ENCODE data around the gene SERTAD3.

SERTAD3 gene

GRCh38 chr19:40407714-40408597 lies 36.2 kb downstream of the SERTAD3 start:
- DNase-seq = no peak

DNA sequence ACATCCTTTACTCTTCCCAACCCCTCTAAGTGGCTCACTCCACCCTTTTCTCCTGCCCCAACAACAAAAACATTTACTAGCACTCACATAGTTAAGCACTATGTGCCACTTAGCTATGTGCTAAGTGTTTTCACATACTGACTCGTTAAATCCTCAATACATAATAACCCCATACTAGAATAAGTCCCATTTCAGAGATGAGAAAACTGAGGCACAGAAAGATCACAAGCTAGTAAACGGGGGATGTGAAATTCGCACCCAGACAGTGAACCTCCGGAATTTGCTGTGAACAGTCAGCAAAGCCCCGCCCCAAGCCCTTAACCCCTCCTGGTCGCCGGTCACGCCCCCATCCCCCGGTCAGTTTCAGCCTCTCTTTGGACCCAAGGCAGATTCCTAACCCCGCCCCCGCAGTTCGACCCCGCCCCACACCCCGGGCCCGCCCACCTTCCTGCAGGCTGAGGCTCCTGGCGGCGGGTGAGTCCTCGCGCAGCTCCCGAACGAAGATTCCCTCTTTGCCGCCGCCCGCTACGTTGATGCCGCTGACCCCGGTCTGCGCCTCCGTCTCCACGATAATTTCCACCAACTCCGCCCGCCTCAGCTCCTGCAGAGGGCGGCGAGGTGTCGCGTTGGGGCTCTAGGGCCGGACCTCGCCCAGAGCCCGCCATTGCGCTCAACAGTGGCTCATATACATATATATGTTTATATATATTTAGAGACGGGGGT lies 40.7 kb downstream of the SERTAD3 start:
- DNase-seq = peak; percentile 75

DNA sequence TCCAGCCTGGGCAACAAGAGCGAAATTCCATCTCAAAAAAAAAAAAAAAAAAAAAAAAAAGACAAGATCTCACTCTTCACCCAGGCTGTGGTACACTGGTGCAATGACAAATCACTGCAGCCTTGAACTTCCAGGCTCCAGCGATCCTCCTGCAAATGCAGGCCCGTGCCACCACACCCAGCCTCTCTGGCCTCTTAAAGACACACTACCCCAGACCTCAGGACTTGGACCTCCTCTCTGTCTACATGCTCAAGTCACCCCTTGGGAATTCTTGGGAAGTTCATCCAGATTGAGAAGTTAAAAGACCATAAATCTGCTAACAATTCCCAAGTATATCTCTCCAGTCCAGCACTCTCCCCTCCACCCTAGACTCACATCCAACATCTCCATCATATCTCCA lies 43.6 kb downstream of the SERTAD3 start:
- no peak for DNase-seq

DNA sequence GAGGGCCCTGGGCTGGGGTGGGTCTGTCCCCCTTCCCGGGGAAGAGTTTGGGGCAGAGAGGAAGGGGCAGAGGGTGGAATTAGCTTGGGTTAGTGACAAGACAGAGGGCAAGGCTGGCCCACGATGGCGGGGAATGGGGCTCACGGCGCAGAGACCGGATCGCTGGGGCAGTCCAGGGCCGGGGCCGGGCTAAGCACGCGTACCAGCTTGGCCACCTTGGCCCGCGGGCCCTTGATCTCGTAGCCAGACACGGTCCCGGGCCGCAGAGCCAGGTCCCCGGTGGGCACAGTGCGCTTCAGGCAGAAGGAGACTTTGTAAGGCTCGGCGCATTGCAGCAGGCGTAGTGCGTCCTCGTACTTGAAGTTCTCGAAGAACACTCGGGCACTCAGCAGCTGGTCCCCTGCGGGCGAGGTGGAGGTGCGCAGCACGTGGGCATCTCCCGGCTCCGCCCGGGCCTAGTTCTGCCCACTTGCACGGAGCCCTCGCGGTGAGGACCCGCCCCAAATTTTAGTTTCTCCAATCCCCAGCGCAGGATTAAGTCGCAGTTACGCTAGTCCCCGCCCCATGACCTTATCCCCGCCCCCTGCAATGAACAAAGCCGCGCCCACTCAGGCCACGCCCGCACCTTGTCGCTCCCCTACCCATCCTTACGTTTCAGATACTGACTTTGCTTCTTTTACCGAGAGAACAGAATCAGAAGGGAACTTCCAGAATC lies 45.6 kb downstream of the SERTAD3 start:
- DNase-seq = peak; percentile 41

- no peak for DNase-seq
Observed at GRCh38 chr19:40397568-40397906, 46.6 kb downstream of the SERTAD3 start.

DNA sequence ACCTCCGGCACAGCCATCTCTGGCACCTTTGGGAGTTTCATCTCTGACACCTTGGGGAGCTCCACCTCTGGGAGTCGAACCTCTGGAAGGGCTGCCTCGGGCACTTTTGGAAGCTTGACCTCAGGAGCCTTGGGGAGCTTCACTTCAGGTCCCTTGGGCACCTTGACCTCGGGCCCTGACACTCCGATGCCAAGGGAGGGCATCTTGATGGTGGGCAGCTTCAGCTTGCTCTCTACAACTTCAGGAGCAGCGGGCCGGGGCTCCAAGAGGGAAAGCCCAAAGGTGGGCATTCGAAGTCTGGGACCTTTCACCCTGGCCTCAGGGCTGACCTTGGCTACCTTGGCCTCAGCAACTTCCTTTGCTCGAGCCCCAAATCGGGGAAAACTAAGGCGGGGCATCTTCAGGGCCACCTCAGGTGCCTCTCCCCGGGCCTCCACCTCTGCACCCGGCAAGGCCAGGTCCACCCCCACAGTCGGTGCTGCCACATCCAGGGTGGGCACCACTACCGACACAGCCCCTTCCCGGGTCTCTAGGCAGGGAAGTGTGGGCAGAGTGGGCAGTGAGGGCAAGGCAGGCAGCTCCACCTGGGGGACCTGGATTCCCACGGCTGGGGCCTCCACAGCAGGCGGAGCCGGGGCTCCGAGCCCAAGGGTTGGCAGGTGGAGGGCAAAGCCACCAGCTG lies 47.1 kb downstream of the SERTAD3 start:
- DNase-seq = no peak

- DNase-seq = no peak
Observed at GRCh38 chr19:40395956-40396355, 48.2 kb downstream of the SERTAD3 start.

DNA sequence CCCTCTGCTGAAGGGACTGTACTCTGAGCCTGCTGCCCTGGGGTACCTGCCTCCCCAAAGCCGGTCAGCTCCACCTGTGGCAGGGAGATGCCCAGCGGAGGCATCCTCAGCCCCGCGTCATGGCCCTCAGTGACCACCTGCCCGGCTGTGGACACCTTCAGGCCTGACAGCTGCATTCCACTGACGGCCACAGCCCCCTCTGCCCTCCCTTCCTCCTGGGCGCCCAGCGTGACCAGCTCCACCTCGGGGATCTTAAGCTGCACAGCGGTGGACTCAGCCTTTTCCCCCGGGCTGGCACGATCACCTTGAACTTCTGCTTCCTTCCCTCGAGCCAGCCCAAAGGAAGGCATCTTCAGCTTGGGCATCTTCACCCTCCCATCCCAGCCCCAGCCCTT lies 49.3 kb downstream of the SERTAD3 start:
- DNase-seq = no peak

DNA sequence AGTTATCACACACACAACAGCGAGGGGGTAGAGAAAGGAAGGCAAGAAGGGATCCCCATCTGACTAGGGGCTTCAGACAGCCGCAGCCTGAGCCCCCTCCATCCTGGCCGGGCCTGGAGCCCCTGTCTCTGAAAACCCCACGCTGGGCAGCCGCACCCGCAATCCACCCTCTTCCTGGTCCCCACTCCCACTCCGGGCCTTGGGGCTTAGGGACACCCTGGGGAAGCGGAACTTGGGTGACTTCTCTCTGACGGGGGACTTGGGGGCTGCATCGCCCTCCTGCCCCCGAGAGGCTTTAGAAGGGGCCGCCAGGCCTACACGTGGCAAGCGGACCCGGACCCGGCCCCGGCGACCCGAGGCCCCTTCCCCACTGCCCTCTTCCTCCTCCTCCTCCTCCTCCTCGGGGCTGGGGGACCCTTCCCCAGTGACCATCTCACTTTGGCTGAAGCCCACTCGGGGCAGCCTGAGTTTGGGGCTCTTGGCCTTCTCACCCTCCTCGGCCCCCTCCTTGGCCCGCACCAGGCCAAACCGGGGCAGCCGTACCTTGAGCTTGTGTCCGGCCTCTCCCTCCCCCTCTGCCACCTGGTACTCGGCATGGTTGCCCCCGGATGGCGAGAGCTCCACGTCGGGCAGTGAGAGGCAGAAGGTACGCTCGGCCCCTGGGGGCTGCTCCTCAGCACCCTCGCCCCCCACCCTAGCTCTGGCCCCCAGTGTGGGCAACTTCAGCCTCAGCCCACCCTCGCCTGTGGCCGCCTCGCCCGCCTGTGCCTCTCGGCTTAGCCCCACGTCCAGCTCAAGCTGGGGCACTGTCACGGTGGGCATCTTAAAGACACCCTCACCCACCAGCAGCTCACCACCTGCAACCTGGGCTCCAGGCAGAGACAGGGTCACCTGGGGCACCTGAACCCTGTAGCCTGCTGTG lies 50.0 kb downstream of the SERTAD3 start:
- DNase-seq = no peak

DNA sequence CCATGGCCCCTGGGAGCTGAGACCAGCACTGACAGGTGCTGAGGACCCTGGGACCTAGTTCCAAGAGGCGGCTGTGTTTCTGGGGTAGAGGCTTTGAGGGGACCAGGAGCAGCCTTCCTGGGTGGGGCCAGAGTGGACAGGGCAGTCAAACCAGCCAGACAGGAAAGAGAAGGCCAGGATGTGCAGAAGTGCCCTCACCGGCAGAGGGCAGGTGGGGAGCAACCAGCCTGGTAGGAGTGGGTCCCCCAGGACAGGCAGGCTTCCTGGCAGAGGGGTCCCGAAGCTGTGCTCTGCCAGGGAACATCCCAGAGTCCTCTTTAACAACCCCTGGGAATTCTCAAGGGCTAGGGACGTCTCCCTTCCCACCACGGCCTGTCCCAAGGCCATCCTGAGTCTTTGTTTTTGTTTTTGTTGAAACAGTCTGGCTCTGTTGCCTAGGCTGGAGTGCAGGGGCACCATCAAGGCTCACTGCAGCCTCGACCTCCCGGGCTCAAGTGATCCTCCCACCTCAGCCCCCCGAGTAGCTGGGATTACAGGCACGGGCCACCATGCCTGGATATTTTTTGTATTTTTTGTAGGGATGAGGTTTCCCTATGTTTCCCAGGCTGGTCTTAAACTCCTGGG lies 51.1 kb downstream of the SERTAD3 start:
- DNase-seq = no peak

DNA sequence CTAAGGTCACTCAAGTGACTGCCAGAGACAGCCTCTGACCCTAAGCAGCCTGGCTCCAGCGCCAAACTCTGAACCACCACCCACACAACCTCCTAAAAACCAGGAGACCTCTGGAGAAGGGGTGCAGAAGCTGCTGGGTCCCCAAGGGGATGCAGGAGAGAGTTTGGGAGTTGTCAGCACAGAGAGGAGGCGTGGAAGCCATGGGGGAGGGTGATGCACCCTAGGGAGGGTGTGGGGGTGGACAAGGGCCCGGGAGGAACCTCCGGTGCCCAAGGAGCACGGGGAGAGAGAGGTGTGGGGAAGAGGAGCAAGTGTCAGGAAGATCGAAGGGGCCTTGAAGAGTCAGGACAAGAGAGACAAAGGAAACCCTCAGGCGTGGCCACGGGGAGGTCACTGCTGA lies 52.0 kb downstream of the SERTAD3 start:
- DNase-seq = no peak

All from T-helper 9 cell (primary cell).